DOHH2 (cell line): ENCODE data around the gene IL22.

Experiments
- H3F3A ChIP-seq: fragments of 200-600 bp; sonication (generic), shearing (Covaris generic); 2 replicates; pipeline ENCODE4 v1.6.0; 2016; ENCODE audit warnings: antibody characterized with exemption, mild to moderate bottlenecking; ENCODE audit not compliant: control insufficient read depth, insufficient read depth
- H3K27ac ChIP-seq: fragments of 200-600 bp; sonication (generic); 2 replicates; pipeline ENCODE4 v1.5.1; 2014; ENCODE audit warnings: low read depth, mild to moderate bottlenecking, low read length, moderate library complexity
- H3K27me3 ChIP-seq: fragments of 200-600 bp; sonication (generic); 2 replicates; pipeline ENCODE4 v1.6.1; 2014; ENCODE audit warnings: mild to moderate bottlenecking, low read length, mixed read lengths; ENCODE audit not compliant: control insufficient read depth
- H3K36me3 ChIP-seq: fragments of 200-600 bp; sonication (generic); 2 replicates; pipeline ENCODE4 v1.6.1; 2014; ENCODE audit warnings: mild to moderate bottlenecking, low read length, moderate library complexity, mixed read lengths; ENCODE audit not compliant: control insufficient read depth
- H3K4me1 ChIP-seq: fragments of 200-600 bp; sonication (generic); 2 replicates; pipeline ENCODE4 v1.6.1; 2014; ENCODE audit warnings: mild to moderate bottlenecking, low read length, mixed read lengths; ENCODE audit not compliant: control insufficient read depth
- H3K4me2 ChIP-seq: fragments of 200-600 bp; sonication (generic); 2 replicates; pipeline ENCODE4 v1.6.0; 2014; ENCODE audit warnings: mild to moderate bottlenecking, low read length, moderate library complexity
- H3K4me3 ChIP-seq: fragments of 200-600 bp; sonication (generic); 2 replicates; pipeline ENCODE4 v1.5.1; 2014; ENCODE audit warnings: mild to moderate bottlenecking, low read length, mixed read lengths
- H3K79me2 ChIP-seq: fragments of 200-600 bp; sonication (generic); 2 replicates; pipeline ENCODE4 v1.6.1; 2014; ENCODE audit warnings: mild to moderate bottlenecking, low read length, mixed read lengths; ENCODE audit not compliant: control insufficient read depth
- H3K9me2 ChIP-seq: fragments of 200-600 bp; sonication (generic); replicated peaks from 2 replicates; pipeline ENCODE4 v1.6.1; 2014; ENCODE audit warnings: mild to moderate bottlenecking, low read length, mixed read lengths; ENCODE audit not compliant: control insufficient read depth
- H3K9me3 ChIP-seq: fragments of 200-600 bp; sonication (generic); 2 replicates; pipeline ENCODE4 v1.6.1; 2014; ENCODE audit warnings: antibody characterized with exemption, low read length, mixed read lengths; ENCODE audit not compliant: control insufficient read depth, insufficient read depth
- H4K20me1 ChIP-seq: fragments of 200-600 bp; sonication (generic); 2 replicates; pipeline ENCODE4 v1.6.0; 2014; ENCODE audit warnings: low read depth, mild to moderate bottlenecking, antibody characterized with exemption, low read length, moderate library complexity; ENCODE audit not compliant: control insufficient read depth, insufficient read depth
- EZH2phosphoT487 ChIP-seq: fragments of 200-600 bp; sonication (generic); IDR thresholded peaks from 2 replicates; pipeline ENCODE4 v1.6.1; 2017; ENCODE audit warnings: borderline replicate concordance, mild to moderate bottlenecking, antibody characterized with exemption, low read length, moderate library complexity, mixed read lengths
- TF ChIP-seq, protein P1 (sequence below): fragments of 200-600 bp; sonication (generic); IDR thresholded peaks from one replicate; pipeline ENCODE4 v1.5.1; 2014; ENCODE audit warnings: antibody characterized with exemption, mild to moderate bottlenecking, low read depth, low read length; ENCODE audit not compliant: poor library complexity, severe bottlenecking

Gene IL22

DNA sequence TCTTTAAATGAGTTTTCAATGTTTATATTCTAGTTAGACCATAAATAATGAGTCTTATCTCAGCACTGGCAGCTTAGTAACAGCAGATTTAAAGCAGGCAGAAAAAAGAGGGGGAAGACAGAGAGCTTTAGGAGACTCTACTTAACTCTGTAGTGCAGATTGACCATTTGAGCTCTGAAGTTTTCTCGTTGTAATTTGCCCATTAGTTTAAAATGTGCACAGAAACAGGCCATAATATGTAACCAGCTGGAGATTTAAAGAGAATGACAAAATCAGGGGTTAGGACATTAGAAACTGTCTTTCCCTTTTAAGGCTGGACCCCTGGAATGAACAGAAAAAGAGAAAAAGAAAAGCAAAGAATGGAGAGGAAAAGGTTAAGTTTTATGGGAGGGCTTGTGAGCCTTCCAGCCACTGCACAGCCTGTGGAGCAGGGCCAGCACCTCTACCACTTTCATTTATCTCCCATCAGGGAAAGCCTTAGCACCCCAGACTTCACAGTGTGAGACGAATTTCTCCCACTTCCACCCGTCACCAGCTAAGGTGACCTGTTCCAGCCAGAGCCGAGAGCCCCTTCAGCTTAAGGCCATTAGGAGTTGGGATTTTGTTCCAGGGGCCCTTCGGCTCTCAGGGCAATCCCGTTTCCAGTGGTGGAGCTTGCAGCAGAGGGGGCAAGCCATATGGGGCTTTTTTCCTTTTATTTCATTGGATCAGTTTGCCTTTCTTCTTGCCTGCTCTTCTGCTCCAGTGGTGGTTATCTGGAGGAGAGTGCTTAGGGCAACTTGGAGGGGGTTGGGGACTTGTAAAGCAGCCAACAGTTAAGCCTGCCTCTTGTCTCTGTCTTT is 8.0 kb downstream of the IL22 start:
- Histone ChIP-seq H3K27ac (no peak overlapping the region), H3K27me3 (peaks cover 7% of the 10 kb centered on the region), H4K20me1 (no peaks in the 10 kb centered on the region), H3K9me3 (no peaks in the 10 kb centered on the region), H3K4me1 (peaks cover 6% of the 10 kb centered on the region; the same call in 1 of the 2 replicates), H3K79me2 (no peaks in the 10 kb centered on the region), H3K4me2 (no peak overlapping the region), H3K36me3 (no peaks in the 10 kb centered on the region), H3K9me2 (no peaks in the 10 kb centered on the region), H3K4me3 (no peak overlapping the region), H3F3A (no peaks in the 10 kb centered on the region)
- TF ChIP-seq, protein P1, sequence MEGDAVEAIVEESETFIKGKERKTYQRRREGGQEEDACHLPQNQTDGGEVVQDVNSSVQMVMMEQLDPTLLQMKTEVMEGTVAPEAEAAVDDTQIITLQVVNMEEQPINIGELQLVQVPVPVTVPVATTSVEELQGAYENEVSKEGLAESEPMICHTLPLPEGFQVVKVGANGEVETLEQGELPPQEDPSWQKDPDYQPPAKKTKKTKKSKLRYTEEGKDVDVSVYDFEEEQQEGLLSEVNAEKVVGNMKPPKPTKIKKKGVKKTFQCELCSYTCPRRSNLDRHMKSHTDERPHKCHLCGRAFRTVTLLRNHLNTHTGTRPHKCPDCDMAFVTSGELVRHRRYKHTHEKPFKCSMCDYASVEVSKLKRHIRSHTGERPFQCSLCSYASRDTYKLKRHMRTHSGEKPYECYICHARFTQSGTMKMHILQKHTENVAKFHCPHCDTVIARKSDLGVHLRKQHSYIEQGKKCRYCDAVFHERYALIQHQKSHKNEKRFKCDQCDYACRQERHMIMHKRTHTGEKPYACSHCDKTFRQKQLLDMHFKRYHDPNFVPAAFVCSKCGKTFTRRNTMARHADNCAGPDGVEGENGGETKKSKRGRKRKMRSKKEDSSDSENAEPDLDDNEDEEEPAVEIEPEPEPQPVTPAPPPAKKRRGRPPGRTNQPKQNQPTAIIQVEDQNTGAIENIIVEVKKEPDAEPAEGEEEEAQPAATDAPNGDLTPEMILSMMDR, result no peak
- TF ChIP-seq EZH2phosphoT487, result no peak

DNA sequence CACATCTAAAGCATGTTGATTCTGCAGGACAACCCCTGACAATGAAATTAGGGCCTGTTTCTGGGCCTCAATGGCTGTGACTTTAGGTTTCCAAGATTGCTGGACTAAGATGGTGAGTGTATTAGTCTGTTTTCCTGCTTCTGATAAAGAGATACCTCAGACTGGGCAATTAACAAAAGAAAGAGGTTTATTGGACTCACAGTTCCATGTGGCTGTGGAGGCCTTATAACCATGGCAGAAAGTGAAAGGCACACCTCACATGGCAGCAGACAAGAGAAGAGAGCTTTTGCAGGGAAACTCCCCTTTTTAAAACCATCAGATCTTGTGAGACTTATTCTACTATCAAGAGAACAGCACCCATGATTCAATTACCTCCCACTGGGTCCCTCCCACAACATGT is 10.6 kb downstream of the IL22 start:
- Histone ChIP-seq H3K27me3 (peaks cover 2% of the 10 kb centered on the region; the same call in 1 of the 2 replicates), H3K9me3 (no peaks in the 10 kb centered on the region), H3K9me2 (no peaks in the 10 kb centered on the region), H3K4me2 (no peak overlapping the region), H3K36me3 (no peaks in the 10 kb centered on the region), H3K79me2 (no peaks in the 10 kb centered on the region), H3K27ac (no peak overlapping the region), H3K4me1 (peaks cover 6% of the 10 kb centered on the region; the same call in 1 of the 2 replicates), H3F3A (no peaks in the 10 kb centered on the region), H4K20me1 (no peaks in the 10 kb centered on the region), H3K4me3 (no peak overlapping the region)
- TF ChIP-seq, protein P1, result no peak
- TF ChIP-seq EZH2phosphoT487, result no peak

DNA sequence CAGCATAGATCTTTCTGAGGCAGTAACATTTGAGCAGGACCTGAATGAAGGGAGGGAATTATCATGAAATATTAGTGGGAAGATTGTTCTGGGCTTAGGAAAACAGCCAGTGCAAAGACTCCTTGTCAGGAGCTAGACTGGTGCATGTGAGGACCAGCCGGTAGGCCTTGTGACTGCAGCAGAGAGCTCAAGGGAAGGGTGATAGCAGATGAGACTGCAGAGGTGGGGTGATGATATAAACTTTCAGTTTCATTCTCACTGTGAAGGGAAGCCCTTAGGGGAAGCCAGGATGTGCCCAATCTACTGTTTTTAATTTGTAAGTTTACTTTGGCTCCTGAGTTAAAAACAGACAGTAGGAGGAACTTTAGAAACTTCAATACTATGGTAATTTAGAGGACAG is 12.4 kb downstream of the IL22 start:
- no peaks in the 10 kb centered on the region for H3K27me3 ChIP-seq
- no peak overlapping the region for H3K4me2 ChIP-seq
- H3F3A ChIP-seq, result no peaks in the 10 kb centered on the region
- no peaks in the 10 kb centered on the region for H3K36me3 ChIP-seq
- peaks cover 10% of the 10 kb centered on the region for H3K4me1 ChIP-seq
- no peaks in the 10 kb centered on the region for H3K9me3 ChIP-seq
- H3K79me2 ChIP-seq, result no peaks in the 10 kb centered on the region
- H3K27ac ChIP-seq, result no peak overlapping the region
- H3K4me3 ChIP-seq, result no peak overlapping the region
- H3K9me2 ChIP-seq, result no peaks in the 10 kb centered on the region
- no peak for TF ChIP-seq EZH2phosphoT487
- TF ChIP-seq, protein P1, result no peak
- no peaks in the 10 kb centered on the region for H4K20me1 ChIP-seq
